A549 treated with dexamethasone at 1 μM for 4 hours (cell line): Measurements from ENCODE around the gene CACNG5. TPM values are rescaled to one million over a fixed set of nuclear protein-coding genes. Genes with fewer than 3 reads are reported as not detected.

Experiments
- total RNA-seq: library from RNA; stranded (reverse); fragments of 200-300 nt; extraction: Qiagen RNA extraction; gene quantifications from 5 replicates; pipeline ENCODE4 v1.2.3, GENCODE V29; 2022

CACNG5 gene
- 0.11 TPM in 1 of 5 replicates, not detected in the others for total RNA-seq

GRCh38 chr17:66834919-66835454 lies at the start of gene CACNG5:
Gene CACNG5, plus strand, starts transcription at chr17:66835117. Its CDS starts 42,216 bp downstream, at chr17:66877333.

Other genes with a start within 250 kb of the CACNG5 start
- gene CACNG4, start 129.6 kb downstream of the CACNG5 start, total RNA-seq = 11.4 to 15.8 TPM (median 14.2 TPM) in 5 replicates
- gene CACNG1, start 209.4 kb downstream of the CACNG5 start, total RNA-seq = 0.07 to 0.11 TPM (median 0.11 TPM) in 3 of 5 replicates, not detected in the others